ENCODE measurements around the gene PSRC1.

PSRC1 gene

DNA sequence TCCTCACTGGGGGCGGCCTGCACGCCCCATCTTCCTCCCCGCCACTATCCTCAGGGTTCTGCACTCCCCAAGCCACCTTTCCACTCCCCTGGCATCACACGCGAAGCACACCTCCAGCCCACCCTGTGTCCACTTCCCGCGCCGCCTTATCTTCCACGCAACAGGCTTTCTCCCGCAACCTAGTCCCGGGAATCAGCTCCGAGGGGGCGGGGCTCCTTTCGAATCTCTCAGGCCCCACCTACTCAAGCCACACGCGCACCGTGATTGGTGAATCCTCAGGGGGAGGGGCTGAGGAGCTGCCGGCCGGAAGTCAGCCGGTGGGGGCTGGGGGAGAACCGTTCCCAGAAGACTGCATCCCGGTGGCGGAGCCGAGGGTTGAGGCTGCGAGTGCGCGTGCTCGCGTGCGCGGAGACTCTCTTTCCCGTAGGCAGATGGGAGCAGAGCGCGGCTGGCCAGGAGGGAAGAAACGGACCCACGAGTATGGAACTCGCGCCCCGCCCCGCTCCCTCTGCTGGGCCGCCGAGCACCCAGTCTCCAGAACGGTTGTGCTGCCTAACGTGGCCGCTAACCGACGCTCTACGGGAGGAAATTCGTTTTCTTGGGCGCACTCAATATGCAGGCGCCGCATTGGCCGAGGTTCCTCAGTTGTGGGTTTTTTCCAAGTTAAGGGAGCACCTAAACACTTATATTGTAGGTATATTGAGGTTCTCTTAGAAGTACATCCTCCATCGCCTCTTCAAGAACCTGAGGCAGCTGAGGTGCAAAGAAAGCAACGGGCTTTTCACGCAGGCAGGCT, at the start of gene PSRC1:
Gene PSRC1, minus strand, starts transcription at position 194 of the 796 bp plus-strand sequence.
- peak; percentile 93 for DNase-seq (ENCODE audit: low read depth)
- H3K4me3 ChIP-seq (ENCODE audit: control insufficient read depth, low read depth, low read length): peak within 1 kb of the TSS; percentile 87
- TF ChIP-seq, protein P1, sequence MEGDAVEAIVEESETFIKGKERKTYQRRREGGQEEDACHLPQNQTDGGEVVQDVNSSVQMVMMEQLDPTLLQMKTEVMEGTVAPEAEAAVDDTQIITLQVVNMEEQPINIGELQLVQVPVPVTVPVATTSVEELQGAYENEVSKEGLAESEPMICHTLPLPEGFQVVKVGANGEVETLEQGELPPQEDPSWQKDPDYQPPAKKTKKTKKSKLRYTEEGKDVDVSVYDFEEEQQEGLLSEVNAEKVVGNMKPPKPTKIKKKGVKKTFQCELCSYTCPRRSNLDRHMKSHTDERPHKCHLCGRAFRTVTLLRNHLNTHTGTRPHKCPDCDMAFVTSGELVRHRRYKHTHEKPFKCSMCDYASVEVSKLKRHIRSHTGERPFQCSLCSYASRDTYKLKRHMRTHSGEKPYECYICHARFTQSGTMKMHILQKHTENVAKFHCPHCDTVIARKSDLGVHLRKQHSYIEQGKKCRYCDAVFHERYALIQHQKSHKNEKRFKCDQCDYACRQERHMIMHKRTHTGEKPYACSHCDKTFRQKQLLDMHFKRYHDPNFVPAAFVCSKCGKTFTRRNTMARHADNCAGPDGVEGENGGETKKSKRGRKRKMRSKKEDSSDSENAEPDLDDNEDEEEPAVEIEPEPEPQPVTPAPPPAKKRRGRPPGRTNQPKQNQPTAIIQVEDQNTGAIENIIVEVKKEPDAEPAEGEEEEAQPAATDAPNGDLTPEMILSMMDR (conservative IDR thresholded peaks at IDR 0.05; ENCODE audit: control insufficient read depth, insufficient read depth, low read depth, low read length): peak; percentile 63

DNA sequence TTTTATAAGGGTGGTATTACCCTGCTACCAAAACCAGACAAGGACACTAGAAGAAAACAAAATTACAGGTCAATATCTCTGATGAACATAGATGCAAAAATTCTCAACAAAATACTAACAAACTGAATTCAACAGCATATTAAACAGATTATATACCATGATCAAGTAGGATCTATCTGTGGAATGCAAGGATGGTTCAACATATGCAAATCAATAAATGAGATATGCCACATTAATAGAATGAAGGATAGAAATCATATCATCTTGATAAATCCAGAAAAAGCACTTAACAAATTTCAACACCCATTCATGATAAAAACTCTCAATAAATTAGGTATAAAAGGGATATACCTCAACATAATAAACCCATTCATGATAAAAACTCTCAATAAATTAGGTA, 48.2 kb upstream of the PSRC1 start:
- H3K4me3 ChIP-seq (ENCODE audit: control insufficient read depth, low read depth, low read length): no peak overlapping the region
- DNase-seq (ENCODE audit: low read depth): no peak
- TF ChIP-seq, protein P1 (conservative IDR thresholded peaks at IDR 0.05; ENCODE audit: control insufficient read depth, insufficient read depth, low read depth, low read length): no peak

DNA sequence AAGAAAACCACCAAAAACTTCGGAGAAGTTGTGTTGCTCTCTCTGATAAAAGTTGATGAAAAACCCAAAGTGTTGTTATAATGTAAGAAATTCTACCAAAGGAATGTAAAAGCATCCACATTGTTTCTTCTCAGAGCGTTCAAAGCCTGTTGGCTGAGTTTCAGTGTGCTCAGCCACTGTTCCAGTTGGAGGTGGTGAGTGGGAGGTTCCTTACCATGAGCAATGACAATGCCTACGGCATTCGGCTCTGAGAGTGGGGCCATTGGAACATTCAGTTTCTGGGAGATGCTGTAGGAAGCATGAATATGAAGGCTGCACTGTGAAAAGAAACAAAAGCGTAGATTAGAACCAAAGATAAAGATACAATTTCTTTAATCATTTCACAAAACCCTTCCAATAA, 44.3 kb upstream of the PSRC1 start:
- TF ChIP-seq, protein P1 (conservative IDR thresholded peaks at IDR 0.05; ENCODE audit: control insufficient read depth, insufficient read depth, low read depth, low read length): no peak
- peak; percentile 17 for DNase-seq (ENCODE audit: low read depth)
- H3K4me3 ChIP-seq (ENCODE audit: control insufficient read depth, low read depth, low read length): no peak overlapping the region

DNA sequence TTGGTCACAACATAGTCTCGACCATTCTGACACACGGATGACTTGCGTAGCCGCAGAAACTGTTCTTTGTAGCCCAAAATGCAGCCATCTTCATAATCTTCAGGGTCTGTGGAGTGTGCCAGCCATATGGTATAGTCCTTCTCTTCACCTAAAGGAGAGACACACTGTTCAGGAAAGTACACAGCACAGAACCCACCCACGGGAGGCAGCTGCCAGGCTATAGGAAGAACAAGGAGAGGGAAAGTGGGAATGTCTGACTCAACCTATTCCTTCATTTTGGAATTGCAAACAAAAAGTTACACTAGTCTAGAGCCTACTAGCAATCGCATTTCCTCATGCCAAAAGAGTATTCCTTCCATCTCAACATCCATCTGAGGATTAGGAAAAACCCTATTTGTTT, 40.0 kb upstream of the PSRC1 start:
- H3K4me3 ChIP-seq (ENCODE audit: control insufficient read depth, low read depth, low read length): no peak overlapping the region
- TF ChIP-seq, protein P1 (conservative IDR thresholded peaks at IDR 0.05; ENCODE audit: control insufficient read depth, insufficient read depth, low read depth, low read length): no peak
- no peak for DNase-seq (ENCODE audit: low read depth)

DNA sequence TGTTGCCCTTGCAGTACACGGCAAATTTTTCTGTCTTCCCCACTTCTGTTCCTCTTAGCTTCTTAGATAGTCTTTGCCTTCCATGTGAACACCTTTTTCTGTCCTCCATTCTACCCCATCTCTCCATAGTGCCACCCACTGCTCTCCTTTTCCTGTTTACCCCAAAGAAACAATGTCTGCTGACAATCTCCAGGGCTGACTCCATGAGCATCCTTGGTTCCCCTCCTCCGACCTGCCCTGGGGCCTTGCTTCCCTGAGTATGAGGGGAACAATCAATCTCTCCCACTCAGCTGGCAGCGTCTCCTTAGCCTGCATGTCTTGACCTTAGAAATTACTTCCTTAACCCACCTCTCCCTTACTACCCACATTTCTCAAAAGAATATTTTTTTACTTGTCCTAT, 36.2 kb upstream of the PSRC1 start:
- DNase-seq (ENCODE audit: low read depth): no peak
- H3K4me3 ChIP-seq (ENCODE audit: control insufficient read depth, low read depth, low read length): no peak overlapping the region
- TF ChIP-seq, protein P1 (conservative IDR thresholded peaks at IDR 0.05; ENCODE audit: control insufficient read depth, insufficient read depth, low read depth, low read length): no peak

DNA sequence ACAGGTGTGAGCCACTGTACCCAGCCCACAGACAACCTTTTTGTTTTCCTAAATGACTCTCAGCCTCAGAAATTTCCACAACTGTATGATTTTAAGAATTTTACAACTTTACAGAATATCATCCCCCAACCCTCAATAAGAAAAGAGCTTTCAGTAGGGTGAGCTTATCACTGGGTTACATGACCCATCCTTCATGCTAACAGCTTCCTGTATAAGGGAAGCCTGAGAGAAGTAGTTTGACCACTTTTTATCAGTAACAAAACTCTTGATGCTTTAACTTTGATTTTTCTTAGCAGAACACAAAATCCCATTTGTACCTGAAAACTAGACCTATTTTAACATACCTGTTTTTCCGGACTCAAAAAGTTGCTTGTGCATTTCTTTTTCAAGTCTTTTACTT, 33.6 kb upstream of the PSRC1 start:
- TF ChIP-seq, protein P1 (conservative IDR thresholded peaks at IDR 0.05; ENCODE audit: control insufficient read depth, insufficient read depth, low read depth, low read length): no peak
- no peak for DNase-seq (ENCODE audit: low read depth)

More for the DNA sequence above, 33.6 kb upstream of the PSRC1 start:
- H3K4me3 ChIP-seq (ENCODE audit: control insufficient read depth, low read depth, low read length): no peak overlapping the region

Measured in fibroblast of mammary gland (primary cell).